Endometrial microvascular endothelial cells (primary cell): ENCODE measurements around the gene C22orf39. TPM values are rescaled to one million over a fixed set of nuclear protein-coding genes. Genes with fewer than 3 reads are reported as not detected.
"Not testable (repeated sequence)": the region's sequence is repeated elsewhere in the genome, so short reads cannot be mapped to it uniquely, and the experiment has no call there.

Source experiments
- in situ Hi-C: cut with HindIII; loops from 2 replicates; pipeline ENCODE4 v1.10.0; 2017; ENCODE audit warnings: low sequenced_read_pairs, low pct_unique_long_range_greater_than_20kb; ENCODE audit errors: inconsistent ontology term
- total RNA-seq: library from RNA; depleted of rRNA; stranded (reverse); fragments of >200 nt; gene quantifications from one replicate; pipeline ENCODE4 v1.2.3, GENCODE V29; 2015; ENCODE audit errors: inconsistent ontology term

C22orf39 gene
- total RNA-seq, 1 donor from 2014 or later, result 46.5 TPM

DNA sequence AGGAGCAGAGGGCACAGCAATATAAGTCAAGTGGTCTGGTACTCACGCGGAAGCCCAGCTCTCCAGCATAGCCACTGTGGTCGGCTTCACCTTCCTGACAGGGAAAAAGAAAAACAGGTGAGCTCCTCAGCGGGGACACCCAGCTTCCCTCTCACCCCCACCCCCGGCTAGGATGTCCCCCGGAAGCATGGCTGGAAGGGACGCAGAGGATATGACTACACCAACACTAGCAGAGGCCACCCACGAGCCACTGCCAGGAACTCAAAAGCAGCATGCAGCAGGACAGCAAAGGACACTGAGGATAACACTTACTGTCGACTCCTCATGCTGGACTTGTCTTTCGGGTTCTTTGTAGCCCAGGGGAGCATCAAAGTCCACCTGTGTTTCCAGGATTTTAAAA is 9.0 kb upstream of the C22orf39 start:
- in situ Hi-C loops, result no loop called here

DNA sequence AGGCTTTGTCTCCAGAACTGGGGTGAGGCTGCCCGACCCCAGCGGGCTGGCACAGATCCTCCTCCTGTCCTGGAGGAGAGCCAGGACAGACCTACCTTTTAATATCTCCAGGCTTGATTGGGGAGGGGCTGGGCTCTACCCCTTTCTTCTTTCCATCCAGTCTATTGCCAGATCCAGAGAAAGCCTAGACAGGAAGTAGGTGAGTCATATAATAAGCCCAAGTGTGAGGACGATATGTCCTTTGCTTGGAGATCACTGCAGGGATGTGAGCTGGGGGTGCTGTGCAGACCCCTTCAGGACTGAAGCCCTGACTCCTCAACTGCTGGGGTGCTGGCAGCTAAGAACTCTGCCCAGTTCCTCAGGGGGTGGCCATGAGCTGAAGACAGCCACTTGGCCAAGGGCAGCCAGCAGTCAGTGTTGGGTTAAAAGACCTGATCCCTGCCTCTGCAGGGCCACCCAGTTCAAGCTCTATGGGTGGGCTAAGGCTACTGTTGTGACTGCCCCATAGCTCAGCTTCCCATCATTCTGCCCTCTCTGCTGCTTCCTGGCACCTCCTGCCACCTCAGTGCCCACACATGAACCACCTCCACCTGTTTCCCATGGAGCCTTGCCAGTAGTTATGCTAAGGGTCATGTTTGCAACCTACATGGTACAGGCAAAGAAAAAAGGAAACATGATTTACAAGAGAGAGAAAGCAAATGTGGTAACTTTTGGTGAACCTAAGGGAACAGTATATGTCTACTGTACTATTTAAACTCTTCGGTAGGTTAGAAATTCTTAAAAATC is 8.3 kb upstream of the C22orf39 start:
- in situ Hi-C loops, result no loop called here

DNA sequence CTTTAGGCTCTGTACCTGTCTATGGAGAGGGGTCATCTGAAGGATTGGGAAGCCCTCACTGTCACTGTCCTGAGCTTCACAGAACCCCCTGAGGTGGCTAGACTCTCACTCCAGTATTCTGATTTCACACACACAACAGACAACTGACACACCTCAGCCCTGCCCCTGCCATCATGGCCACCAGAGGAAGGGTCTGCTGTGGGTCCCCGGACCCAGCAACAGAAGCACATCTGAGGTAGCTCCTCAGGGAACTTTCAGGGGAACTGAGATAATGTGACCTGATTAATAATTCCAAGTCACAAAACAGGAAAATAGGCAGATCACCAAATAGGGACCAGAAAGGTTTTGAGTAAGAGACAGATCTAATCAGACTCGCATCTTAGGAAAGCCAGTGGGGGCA is 7.5 kb upstream of the C22orf39 start:
- in situ Hi-C loops, result no loop called here

DNA sequence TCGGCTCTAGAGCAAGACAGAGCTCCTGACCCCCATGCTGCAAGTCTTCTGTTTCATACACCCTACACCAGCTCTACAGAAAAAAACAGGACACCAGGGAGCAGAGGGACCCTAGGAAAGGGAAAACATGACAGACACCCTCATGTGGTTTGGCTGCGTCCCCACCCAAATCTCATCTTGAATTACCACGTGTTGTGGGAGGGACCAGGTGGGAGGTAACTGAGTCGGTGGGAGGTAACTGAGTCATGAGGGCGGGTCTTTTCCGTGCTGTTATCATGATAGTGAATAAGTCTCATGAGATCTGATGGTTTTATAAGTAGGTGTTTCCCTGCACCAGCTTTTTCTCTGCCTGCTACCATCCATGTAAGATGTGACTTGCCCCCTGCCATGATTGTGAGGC is 6.6 kb upstream of the C22orf39 start:
- in situ Hi-C loops, result no loop called here

DNA sequence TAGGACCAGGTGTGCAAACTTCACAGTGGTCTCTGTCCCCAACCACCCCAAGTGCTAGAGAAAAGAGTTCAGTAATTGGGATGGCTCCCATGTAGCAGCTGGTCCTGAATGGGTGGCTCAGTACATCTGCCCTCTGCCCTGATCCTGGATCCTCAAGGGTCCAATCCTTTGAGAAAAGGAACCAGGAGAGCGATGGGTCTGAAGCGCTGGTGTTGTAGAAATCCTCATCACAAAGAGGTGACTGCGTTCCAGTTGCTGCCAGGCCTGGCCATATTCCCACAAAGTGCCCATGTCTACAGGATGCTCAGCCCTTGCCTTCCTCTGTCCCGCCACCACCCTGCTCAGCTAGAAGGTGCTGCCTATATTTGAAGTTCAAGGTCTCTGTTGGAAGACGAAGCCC is 6.2 kb upstream of the C22orf39 start:
- in situ Hi-C loops, result no loop called here

DNA sequence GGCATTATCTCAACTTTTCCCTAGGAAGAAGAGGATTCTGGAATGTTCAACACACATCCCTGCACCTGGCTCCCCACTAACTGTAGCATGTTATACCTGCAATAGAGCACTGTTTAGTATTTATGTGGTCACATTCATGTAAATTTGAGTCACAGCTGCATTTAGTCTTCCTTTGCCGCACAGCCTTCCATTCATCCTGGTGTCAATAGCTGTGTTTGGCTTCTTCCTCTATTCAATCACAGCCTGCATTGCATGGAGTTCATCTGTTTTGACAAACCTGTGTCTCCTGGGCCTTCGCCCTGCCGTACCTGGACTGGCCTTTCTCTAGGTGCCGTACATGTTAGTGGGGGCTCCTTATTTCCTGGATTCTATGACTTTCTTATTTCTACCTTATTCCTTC is 4.1 kb upstream of the C22orf39 start:
- in situ Hi-C loops, result no loop called here

DNA sequence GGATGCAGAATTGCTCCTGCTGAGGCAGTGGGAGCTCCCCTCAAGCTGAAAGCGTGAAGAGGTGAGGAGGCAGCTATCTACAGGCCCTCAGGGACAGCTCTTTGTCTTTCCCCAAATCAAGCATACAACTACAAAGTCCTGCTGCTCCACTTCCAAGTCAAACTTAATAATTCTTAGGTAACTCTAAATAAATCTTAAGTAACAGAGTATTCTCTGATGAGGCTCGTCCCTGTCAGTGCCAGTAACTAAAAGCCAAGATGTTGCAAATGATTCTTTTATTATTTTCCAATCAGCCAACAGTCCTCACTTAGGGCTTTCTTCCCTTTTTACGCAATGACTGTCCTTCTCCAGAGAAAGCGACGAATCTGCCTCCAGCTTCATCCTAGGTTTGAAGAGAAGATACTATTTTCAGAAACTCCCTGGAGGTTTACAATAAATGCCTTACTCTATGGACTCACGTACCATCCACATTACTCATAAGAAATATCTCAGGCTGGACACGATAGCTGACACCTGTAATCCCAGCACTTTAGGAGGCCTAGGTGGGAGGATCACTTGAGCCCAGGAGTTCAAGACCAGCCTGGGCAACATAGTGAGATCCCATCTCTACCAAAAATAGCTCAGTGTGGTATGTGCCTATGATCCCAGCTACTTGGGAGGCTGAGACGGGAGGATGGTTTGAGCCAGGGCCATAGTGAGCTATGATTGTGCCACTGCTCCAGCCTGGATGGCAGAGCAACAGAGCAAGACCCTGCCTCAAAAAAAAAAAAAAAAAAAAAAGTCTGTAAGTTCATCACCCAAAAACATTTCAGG is 3.1 kb upstream of the C22orf39 start:
- in situ Hi-C loops, result no loop called here

DNA sequence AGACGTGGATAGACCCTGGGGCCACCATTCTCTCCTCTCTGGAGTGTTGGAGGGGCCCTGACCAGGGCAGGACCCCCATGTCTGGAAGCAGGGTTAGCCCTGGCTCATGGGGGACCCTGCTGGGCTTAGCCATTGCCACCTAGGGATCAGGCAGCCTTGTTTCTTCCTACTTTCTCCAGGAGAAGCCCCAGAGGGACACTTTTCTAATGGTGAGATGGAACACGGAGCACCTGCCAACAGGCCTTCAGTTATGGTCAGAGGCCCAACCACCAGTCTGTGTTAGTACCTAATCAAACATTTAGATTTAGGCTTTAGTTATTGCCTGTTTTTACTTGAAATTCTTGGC is 1.9 kb upstream of the C22orf39 start:
- in situ Hi-C loops, result no loop called here

DNA sequence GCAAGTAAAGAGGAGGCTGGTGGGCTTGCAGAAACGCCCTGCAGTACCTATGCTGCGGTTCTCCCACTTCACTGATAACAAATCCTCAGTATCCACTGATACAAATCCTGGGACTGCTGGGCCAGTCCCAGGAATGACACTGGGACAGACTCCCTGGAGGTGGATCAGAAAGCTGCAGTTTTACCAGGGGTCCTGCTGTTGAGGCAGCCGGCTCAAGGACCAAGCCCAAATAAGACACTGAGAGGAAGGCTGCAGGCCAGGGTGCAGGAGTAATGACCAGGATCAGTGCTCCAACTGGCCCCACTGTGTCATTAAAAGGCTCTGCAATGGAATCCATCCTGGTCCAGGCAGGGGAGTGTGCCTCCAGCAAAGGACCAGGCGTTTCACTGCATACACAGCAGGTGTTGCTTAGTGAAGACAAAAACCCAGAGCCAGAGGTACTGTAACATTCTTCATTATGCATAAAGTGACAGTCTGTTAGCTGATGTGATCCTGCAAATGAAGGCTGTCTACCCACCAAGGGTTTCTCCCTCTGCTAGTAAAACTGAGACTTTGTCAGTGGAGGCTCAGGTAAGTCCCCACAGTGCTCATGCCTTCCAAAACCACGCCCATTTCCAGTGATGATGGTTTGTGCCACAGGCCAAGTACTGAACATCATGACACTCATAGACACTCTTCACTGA is 1.4 kb upstream of the C22orf39 start:
- in situ Hi-C loops, result no loop called here

DNA sequence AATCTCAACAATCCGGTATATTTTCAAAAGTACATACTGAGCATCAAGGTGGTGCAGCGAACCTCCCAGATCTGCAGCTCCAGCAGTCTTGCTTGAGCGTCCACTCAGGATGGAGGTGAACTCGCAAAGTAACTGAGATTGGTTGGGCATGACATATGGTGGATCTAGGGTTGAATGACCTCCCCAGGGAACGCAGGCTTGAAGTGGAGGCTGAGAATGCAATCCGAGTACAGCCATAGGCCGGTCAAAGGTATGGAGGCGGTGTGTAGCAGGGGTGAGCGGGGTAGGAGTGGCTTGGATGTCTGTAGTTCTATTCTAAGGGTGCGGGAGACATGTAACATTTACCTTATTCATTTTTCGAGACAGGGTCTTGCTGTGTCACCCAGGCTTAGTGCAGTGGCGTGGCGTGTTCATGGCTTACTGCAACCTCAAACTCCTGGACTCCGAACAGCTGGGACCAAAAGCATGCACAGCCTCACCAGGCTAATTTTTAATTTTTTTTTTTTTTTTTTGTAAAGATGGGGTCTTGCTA is 631 bp upstream of the C22orf39 start:
- in situ Hi-C loops, result no loop called here

DNA sequence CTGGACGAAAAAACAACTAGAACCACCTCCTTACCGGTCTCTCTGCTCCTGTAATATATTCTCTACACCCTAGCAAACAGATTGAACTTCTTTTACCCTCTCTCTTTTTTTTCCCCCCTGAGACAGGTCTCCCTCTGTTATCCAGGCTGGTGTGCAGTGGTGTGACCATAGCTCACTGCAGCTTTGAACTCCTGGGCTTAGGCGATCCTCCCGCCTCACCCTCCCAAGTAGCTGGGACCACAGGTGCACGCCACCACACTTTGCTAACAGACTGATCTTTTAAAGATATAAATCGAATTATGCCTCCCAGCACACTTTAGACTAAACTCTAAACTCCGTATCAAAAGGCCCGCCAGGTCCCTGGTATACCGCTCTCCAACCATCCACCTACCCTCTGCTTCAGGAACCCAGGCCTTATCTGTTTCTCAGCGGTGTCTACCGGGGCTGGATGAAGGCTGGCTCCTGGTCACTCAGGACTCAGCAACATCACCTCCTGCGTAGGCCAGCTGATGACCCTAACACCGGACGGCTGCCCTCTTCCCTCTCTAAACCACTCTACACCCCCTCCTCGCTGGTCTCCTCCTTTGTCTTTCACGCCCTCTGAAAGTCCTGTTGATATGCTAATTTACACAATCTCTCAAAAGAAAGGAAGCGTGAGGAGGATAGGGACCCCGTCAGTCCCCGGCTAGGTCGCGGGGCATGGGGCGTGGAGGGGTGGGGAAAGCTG is 745 bp downstream of the C22orf39 start:
- in situ Hi-C loops, result no loop called here

DNA sequence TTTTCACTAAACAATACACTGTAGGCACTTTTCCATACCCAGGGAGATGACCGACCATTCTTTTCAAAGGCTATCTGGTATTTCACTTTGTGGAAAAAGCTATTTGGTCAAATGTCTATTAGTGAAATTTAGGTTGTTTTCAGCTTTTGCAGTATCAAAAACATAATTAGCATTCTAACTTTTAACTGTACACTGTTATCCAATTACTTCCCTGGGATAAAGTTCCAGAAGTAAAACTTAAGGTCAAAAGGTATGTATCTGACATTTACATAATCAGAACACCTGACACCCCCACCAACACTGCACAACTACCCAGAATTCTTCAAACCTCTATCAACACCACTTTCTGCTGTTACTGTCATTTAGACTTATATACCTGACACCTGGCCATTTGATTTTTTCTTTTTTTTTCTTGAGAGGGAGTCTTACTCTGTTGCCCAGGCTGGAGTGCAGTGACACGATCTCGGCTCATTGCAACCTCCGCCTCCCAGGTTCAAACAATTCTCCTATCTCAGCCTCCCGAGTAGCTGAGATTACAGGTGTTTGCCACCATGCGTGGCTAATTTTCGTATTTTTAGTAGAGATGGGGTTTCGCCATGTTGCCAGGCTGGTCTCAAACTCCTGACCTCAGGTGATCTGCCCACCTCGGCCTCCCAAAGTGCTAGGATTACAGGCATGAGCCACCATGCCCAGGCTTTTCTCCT is 2.1 kb downstream of the C22orf39 start:
- in situ Hi-C loops, result not testable (repeated sequence)

DNA sequence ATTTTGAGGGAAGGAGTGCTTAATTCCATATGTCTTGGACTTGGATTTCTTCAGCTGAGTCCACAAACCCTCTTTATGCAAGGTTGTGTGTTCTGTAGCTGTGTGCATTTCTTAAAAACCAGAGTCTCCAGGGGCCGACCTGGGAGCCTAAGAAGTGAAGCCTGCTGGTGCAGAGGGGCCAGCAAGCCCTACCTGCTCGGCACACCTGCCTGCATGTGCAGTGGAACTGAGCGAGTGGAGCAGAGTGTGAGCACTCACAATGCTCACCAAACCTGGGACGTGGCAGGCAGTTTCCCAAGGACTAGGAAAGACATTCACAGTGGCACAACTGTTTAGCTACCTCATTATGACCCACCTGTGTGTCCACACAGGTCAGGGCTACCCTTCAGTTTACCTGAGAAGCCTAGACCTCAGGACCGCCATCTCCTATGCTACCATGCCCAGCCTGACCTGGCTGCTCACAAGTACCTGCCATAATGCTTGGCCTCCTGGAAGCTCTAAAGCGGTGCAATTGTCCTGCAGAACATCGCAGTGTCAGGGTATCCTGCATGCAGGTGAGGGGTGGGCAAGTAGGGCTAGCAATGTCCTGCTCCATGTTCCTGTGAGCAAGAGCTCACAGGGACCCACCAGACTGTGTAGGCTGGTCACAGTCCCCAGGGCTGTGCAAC is 3.8 kb downstream of the C22orf39 start:
- in situ Hi-C loops, result no loop called here

DNA sequence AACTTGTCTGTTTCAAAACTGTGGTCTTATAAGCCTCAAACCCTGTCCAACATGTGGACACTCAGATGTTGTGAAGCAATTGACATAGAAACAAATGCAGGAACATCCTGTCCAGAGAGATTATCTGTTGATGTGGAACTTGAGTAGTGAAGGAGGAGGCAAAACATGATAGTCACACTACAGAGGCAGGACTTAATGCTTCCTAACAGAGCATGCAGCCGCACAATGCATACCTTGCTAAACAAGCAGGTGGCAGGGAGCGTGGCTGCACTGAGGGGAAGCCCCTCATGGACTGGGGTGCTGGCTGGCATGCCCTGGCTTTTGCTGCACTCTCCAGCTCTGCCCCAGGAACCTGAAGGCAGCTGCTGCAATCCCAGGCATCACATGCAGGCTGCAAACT is 5.3 kb downstream of the C22orf39 start:
- in situ Hi-C loops, result no loop called here

DNA sequence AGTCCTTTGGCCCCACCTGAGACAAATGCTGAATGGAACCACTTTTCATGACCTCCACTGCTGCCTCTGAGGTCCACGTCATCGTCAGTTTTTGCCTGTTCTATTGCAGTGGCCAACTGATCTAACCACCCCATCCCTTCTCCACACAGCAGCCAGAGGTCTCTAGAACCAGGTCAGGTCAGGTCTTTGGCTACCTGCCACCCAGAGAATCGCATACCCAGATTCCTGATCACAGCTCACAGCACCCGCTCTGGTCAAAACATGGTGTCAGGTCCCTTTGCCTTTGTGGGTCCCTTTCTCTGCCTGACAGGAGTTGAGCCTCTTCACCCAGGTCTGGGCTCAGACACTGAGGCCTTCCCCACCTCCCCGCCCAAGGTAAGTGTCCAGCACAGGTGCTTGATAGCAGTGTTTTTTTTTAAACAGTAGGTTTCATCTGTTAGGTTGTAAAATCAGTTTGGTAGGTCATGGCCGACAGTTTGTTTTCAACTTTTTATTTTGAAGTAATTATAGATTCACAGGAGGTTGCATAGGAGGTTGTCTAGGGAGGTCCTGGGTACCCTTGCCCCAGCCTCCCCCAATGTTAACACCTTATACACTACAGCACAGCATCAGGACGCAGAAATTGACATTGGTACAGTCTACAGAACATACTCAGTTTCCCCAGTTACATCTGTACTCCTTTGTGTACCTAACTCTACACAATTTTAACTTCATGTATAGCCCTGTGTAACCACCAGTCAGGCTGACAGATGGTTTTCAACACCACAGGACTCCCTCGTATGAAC is 6.9 kb downstream of the C22orf39 start:
- in situ Hi-C loops, result no loop called here

DNA sequence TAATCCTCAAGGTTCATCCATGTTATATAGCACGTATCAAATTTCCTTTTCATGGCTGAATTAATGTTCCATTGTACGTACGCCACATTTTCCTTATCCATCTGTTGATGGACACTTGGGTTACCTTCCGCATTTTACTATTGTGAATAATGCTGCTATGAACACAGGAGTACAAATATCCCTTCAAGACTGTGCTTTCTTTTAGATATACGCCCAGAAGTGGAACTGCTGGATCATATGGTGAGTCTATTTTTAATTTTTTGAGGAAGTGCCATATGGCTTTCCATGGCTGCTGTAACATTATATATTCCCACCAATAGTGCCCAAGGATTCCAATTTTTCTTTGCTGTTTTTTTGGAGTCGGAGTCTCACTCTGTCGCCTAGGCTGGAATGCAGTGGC is 9.2 kb downstream of the C22orf39 start:
- in situ Hi-C loops, result no loop called here

DNA sequence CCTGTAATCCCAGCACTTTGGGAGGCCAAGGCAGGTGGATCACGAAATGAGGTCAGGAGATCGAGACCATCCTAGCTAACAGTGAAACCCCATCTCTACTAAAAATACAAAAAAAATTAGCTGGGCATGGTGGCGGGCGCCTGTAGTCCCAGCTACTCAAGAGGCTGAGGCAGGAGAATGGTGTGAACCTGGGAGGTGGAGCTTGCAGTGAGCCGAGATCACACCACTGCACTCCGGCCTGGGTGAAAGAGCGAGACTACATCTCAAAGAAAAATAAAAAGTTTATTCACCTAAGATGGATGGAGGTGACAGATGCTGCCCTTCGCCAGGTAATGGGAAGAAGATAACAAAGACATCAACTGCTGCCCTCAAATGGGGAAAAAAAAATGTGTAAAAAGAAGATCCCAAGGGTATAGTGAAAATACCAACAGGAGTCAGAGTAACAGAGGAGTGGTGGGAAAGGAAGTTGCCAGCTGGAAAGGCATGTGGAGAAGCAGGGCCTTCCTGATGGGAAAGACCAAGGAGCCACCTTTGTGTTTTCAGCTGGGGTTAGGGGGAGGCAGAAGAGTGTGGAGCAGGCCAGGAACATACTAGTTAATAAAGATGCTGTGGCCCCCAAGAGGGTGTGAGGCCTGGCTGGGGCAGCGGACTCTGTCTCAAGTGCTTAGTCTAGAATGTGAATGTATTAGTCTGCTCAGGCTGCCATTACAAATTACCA is 10.9 kb downstream of the C22orf39 start:
- in situ Hi-C loops, result not testable (repeated sequence)
